OCI-LY3 (cell line): ENCODE measurements around the gene MTCL1.

Experiments
- H2AFZ ChIP-seq: fragments of 200-600, 300-600 bp; shearing (Covaris generic); 2 replicates; pipeline ENCODE4 v1.6.0; 2014; ENCODE audit warnings: antibody characterized with exemption, low read depth, low read length
- H3K27ac ChIP-seq: fragments of 200-600, 300-600 bp; sonication (generic); 2 replicates; pipeline ENCODE4 v1.5.1; 2014; ENCODE audit warnings: mild to moderate bottlenecking, low read length, moderate library complexity, mixed read lengths
- H3K27me3 ChIP-seq: fragments of 200-600, 300-600 bp; sonication (generic); 2 replicates; pipeline ENCODE4 v1.6.1; 2014; ENCODE audit warnings: low read depth, low read length, mixed read lengths
- H3K36me3 ChIP-seq: fragments of 200-600, 300-600 bp; sonication (generic); replicated peaks from 2 replicates; pipeline ENCODE3; 2014; ENCODE audit warnings: low read depth, low read length, mixed read lengths
- H3K4me1 ChIP-seq: fragments of 300-600, 200-600 bp; sonication (generic); 2 replicates; pipeline ENCODE4 v1.6.1; 2014; ENCODE audit warnings: low read length, mixed read lengths
- H3K4me2 ChIP-seq: fragments of 200-600, 300-600 bp; sonication (generic); 2 replicates; pipeline ENCODE4 v1.6.1; 2014; ENCODE audit warnings: low read length, mixed read lengths
- H3K4me3 ChIP-seq: fragments of 300-600, 200-600 bp; sonication (generic); 2 replicates; pipeline ENCODE4 v1.5.1; 2014; ENCODE audit warnings: antibody characterized with exemption, mild to moderate bottlenecking, low read length, moderate library complexity
- H3K79me2 ChIP-seq: fragments of 300-600, 200-600 bp; shearing (Covaris generic); 2 replicates; pipeline ENCODE4 v1.6.1; 2014; ENCODE audit warnings: mild to moderate bottlenecking, low read length, mixed read lengths
- H3K9ac ChIP-seq: fragments of 300-600, 200-600 bp; shearing (Covaris generic); 2 replicates; pipeline ENCODE4 v1.6.0; 2014; ENCODE audit warnings: mild to moderate bottlenecking, low read length, moderate library complexity
- H3K9me3 ChIP-seq: fragments of 200-600, 300-600 bp; shearing (Covaris generic); 2 replicates; pipeline ENCODE4 v1.6.1; 2014; ENCODE audit warnings: low read length, mixed read lengths; ENCODE audit not compliant: insufficient read depth
- H4K20me1 ChIP-seq: fragments of 200-600, 300-600 bp; sonication (generic); 2 replicates; pipeline ENCODE4 v1.6.1; 2016; ENCODE audit warnings: low read length, mixed read lengths; ENCODE audit not compliant: insufficient read depth
- EZH2phosphoT487 ChIP-seq: fragments of 200-600 bp; shearing (Covaris generic); IDR thresholded peaks from 2 replicates; pipeline ENCODE4 v1.6.1; 2018; ENCODE audit warnings: antibody characterized with exemption, mixed run types, low read depth
- TF ChIP-seq, protein P1 (sequence below): fragments of 200-600, 300-600 bp; sonication (generic); IDR thresholded peaks from 2 replicates; pipeline ENCODE4 v1.5.1; 2014; ENCODE audit warnings: antibody characterized with exemption, low read length, low read depth

The MTCL1 gene

DNA sequence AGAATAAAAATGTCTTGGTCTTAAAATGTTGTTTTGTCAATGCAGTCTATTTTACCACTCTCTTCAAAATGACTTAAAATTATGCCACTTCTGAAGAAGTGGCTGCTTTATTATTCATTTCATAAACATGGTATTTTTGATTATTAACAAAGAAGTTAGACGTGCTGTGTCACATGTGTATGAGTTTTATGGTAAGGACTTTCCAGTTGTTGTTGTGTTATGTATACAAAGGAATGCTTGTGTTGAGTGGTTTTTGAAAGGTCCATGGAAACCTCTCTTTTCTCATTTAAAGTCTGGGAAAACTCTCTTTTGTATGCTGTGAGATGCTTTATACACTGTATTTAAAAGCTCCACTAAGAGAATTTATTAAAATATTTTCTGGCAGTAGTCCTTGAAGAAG lies 116.2 kb downstream of the MTCL1 start:
- Histone ChIP-seq H3K36me3 (peaks cover 21% of the 10 kb centered on the region), H4K20me1 (no peaks in the 10 kb centered on the region)

DNA sequence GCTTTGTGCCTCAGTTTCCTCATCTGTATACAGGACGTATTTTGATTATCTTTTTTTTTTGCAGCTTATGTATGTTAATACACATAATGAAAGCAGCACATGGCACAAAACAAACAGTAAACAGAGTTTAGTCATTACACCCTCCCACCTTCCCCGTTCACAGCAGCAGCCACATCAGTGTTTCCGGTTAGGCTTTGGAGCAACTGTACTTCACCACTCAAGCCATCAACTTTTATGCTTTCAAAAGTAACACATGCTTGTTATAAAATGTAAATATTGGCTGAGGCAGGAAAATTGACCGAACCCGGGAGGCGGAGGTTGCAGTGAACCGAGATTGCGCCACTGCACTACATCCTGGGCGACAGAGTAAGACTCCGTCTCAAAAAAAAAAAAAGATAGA lies 117.3 kb downstream of the MTCL1 start:
- Histone ChIP-seq H3K27ac (no peak overlapping the region), H3K4me3 (no peak overlapping the region), H3K9me3 (no peaks in the 10 kb centered on the region), H4K20me1 (no peaks in the 10 kb centered on the region), H3K79me2 (no peaks in the 10 kb centered on the region), H3K4me2 (no peak overlapping the region), H2AFZ (no peak overlapping the region), H3K36me3 (peaks cover 21% of the 10 kb centered on the region), H3K27me3 (no peaks in the 10 kb centered on the region), H3K9ac (no peak overlapping the region), H3K4me1 (peaks cover 22% of the 10 kb centered on the region)
- TF ChIP-seq, protein P1, sequence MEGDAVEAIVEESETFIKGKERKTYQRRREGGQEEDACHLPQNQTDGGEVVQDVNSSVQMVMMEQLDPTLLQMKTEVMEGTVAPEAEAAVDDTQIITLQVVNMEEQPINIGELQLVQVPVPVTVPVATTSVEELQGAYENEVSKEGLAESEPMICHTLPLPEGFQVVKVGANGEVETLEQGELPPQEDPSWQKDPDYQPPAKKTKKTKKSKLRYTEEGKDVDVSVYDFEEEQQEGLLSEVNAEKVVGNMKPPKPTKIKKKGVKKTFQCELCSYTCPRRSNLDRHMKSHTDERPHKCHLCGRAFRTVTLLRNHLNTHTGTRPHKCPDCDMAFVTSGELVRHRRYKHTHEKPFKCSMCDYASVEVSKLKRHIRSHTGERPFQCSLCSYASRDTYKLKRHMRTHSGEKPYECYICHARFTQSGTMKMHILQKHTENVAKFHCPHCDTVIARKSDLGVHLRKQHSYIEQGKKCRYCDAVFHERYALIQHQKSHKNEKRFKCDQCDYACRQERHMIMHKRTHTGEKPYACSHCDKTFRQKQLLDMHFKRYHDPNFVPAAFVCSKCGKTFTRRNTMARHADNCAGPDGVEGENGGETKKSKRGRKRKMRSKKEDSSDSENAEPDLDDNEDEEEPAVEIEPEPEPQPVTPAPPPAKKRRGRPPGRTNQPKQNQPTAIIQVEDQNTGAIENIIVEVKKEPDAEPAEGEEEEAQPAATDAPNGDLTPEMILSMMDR: no peak
- no peak for TF ChIP-seq EZH2phosphoT487

More for the DNA sequence above, 116.2 kb downstream of the MTCL1 start:
- Histone ChIP-seq H3K27ac (no peak overlapping the region), H3K4me1 (peaks cover 32% of the 10 kb centered on the region), H3K79me2 (no peaks in the 10 kb centered on the region), H3K27me3 (no peaks in the 10 kb centered on the region), H2AFZ (no peak overlapping the region), H3K9me3 (no peaks in the 10 kb centered on the region), H3K4me2 (no peak overlapping the region), H3K9ac (no peak overlapping the region), H3K4me3 (no peak overlapping the region)
- no peak for TF ChIP-seq EZH2phosphoT487
- TF ChIP-seq, protein P1: no peak

DNA sequence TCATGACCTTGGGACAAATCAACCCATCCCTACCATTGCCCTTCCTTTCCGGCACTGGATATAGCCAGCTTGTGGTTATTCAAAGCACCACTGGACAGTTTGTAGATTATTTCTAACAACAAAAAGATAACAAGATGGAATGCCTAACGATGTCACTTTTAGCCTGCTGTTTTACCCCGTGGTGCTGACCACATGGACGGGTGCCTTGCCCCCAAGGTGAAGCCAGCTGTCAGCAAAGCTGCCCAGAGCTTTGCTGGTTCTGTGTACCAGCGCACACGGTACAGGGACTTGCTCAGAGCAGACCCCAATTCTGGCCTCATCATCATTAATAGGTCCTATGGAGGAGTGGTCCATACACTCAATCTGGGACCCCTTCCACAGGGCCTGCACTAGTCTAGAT lies 118.2 kb downstream of the MTCL1 start:
- no peak overlapping the region for H2AFZ ChIP-seq
- no peaks in the 10 kb centered on the region for H3K27me3 ChIP-seq
- TF ChIP-seq, protein P1: no peak
- TF ChIP-seq EZH2phosphoT487: no peak
- H3K27ac ChIP-seq: no peak overlapping the region
- no peak overlapping the region for H3K4me3 ChIP-seq
- H4K20me1 ChIP-seq: no peaks in the 10 kb centered on the region
- no peaks in the 10 kb centered on the region for H3K9me3 ChIP-seq
- no peaks in the 10 kb centered on the region for H3K79me2 ChIP-seq
- no peak overlapping the region for H3K9ac ChIP-seq
- H3K4me2 ChIP-seq: no peak overlapping the region
- peaks cover 14% of the 10 kb centered on the region for H3K4me1 ChIP-seq
- H3K36me3 ChIP-seq: peaks cover 21% of the 10 kb centered on the region

DNA sequence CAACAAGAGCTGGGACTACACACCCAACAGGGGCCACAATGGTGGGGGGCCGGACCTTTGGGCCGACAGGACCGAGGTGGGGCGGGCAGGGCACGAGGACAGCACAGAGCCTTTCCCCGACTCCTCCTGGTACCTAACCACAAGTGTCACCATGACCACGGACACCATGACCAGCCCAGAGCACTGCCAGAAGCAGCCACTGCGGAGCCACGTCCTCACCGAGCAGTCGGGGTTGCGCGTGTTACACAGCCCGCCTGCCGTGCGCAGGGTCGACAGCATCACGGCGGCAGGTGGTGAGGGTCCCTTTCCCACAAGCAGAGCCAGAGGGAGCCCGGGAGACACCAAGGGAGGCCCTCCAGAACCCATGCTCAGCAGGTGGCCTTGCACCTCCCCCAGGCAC lies 119.5 kb downstream of the MTCL1 start:
- Histone ChIP-seq H3K79me2 (no peaks in the 10 kb centered on the region), H3K4me2 (no peak overlapping the region), H4K20me1 (no peaks in the 10 kb centered on the region), H2AFZ (no peak overlapping the region), H3K27me3 (no peaks in the 10 kb centered on the region), H3K4me1 (peaks cover under 1% of the 10 kb centered on the region), H3K9me3 (no peaks in the 10 kb centered on the region), H3K27ac (no peak overlapping the region), H3K9ac (no peak overlapping the region), H3K36me3 (peaks cover 18% of the 10 kb centered on the region), H3K4me3 (no peak overlapping the region)
- no peak for TF ChIP-seq EZH2phosphoT487
- TF ChIP-seq, protein P1: no peak
